Prostate gland (tissue), 2 donors: ENCODE measurements around the gene RABGAP1L. TPM values are rescaled to one million over a fixed set of nuclear protein-coding genes. Genes with fewer than 3 reads are reported as not detected.

Experiments
- DNase-seq: peaks from one replicate; pipeline ENCODE4 v3.0.0-alpha.2; 2019; ENCODE audit warnings: low spot score
- H3K27ac ChIP-seq, 2 donors: fragments of 200-600 bp; sonication (generic); 2 replicates each; pipeline ENCODE4 v1.5.1; 2017 to 2019
- H3K27me3 ChIP-seq: fragments of 200-600 bp; sonication (generic); replicated peaks from 2 replicates; pipeline ENCODE4 v1.5.1; 2019; ENCODE audit not compliant: insufficient read depth
- H3K36me3 ChIP-seq, 2 donors: fragments of 200-600 bp; sonication (generic); 1 replicate in 1 of 2; 2 replicates in 1 of 2; pipeline versions ENCODE4 v1.5.1 to v1.8.1; 2017 to 2019
- H3K4me1 ChIP-seq: fragments of 200-600 bp; sonication (generic); replicated peaks from 2 replicates; pipeline ENCODE4 v1.5.1; 2019
- H3K4me3 ChIP-seq, 2 donors: fragments of 200-600 bp; sonication (generic); 2 replicates each; pipeline ENCODE4 v1.5.1; 2017 to 2019
- H3K9me3 ChIP-seq: fragments of 200-600 bp; sonication (generic); 2 replicates; pipeline ENCODE4 v1.5.1; 2017
- CTCF ChIP-seq, 4 experiments: fragments of 200-600 bp in 2 of 4; fragments of 450-650 bp in 2 of 4; sonication (generic) in 2 of 4; IDR thresholded peaks; 1 replicate in 3 of 4; 2 replicates in 1 of 4; pipeline ENCODE4 v1.5.1; 2016 to 2019; ENCODE audit warnings: antibody characterized with exemption in 4 of 4, mild to moderate bottlenecking in 2 of 4, moderate library complexity in 2 of 4
- POLR2A ChIP-seq: fragments of 450-650 bp; IDR thresholded peaks from one replicate; pipeline ENCODE4 v1.6.1; 2016; ENCODE audit warnings: antibody characterized with exemption, mild to moderate bottlenecking
- POLR2AphosphoS5 ChIP-seq: sonication (generic); formaldehyde crosslinking; IDR thresholded peaks from one replicate; pipeline ENCODE4 v1.6.1; 2017; ENCODE audit warnings: antibody characterized with exemption
- WGBS: methylation state at CpG from one replicate; pipeline ENCODE4 v1.1.5; 2018; 5-methylcytosine and 5-hydroxymethylcytosine counted together
- intact Hi-C: fragments of 100-400 bp; cut with DNase I; formaldehyde crosslinking; loops from one replicate; pipeline ENCODE4 v1.14.2; 2022
- total RNA-seq, 2 donors: library from RNA; depleted of rRNA; stranded (reverse); fragments of >200 nt; gene quantifications; one replicate each; pipeline ENCODE4 v1.1.0, GENCODE V29; 2016

The RABGAP1L gene
- total RNA-seq, 2 donors from 2014 or later: 32.3 to 41.5 TPM

- 77% methylated on average over 1 of the region's 1 CpG for WGBS
- Histone ChIP-seq H3K27me3 (no peaks in the 10 kb centered on the region), H3K4me1 (no peaks in the 10 kb centered on the region), H3K36me3 (no peaks in the 10 kb centered on the region), H3K9me3 (no peaks in the 10 kb centered on the region), H3K27ac (no peak overlapping the region), H3K4me3 (no peak overlapping the region)
- DNase-seq: no peak
- TF ChIP-seq POLR2AphosphoS5 (no peak), CTCF (IDR thresholded peaks at IDR 0.05) (no peak), POLR2A (no peak)
- intact Hi-C loops: no loop called here
These were observed 501.2 kb downstream of the RABGAP1L start for GRCh38 chr1:174660476-174660875.

GRCh38 chr1:174663358-174663757 lies 504.0 kb downstream of the RABGAP1L start:
- Histone ChIP-seq H3K36me3 (no peaks in the 10 kb centered on the region), H3K9me3 (no peaks in the 10 kb centered on the region), H3K27me3 (no peaks in the 10 kb centered on the region), H3K4me1 (no peaks in the 10 kb centered on the region), H3K27ac (no peak overlapping the region), H3K4me3 (no peak overlapping the region)
- intact Hi-C loops: no loop called here
- 72% methylated on average over 4 of the region's 4 CpGs for WGBS
- no peak for DNase-seq
- TF ChIP-seq POLR2AphosphoS5: no peak
- no peak for TF ChIP-seq CTCF (IDR thresholded peaks at IDR 0.05)
- TF ChIP-seq POLR2A: no peak

GRCh38 chr1:174666248-174666647 lies 506.9 kb downstream of the RABGAP1L start:
- intact Hi-C loops: no loop called here
- TF ChIP-seq POLR2A (no peak), POLR2AphosphoS5 (no peak), CTCF (IDR thresholded peaks at IDR 0.05) (no peak)
- no peak overlapping the region for H3K27ac ChIP-seq
- H3K27me3 ChIP-seq: no peaks in the 10 kb centered on the region
- H3K4me1 ChIP-seq: no peaks in the 10 kb centered on the region
- 57% methylated on average over 3 of the region's 3 CpGs for WGBS
- DNase-seq: no peak
- H3K9me3 ChIP-seq: no peaks in the 10 kb centered on the region
- H3K36me3 ChIP-seq: no peaks in the 10 kb centered on the region
- no peak overlapping the region for H3K4me3 ChIP-seq

GRCh38 chr1:174671826-174672225 lies 512.5 kb downstream of the RABGAP1L start:
- H3K9me3 ChIP-seq: no peaks in the 10 kb centered on the region
- no peak for DNase-seq
- no peaks in the 10 kb centered on the region for H3K27me3 ChIP-seq
- no peak for TF ChIP-seq POLR2A
- TF ChIP-seq POLR2AphosphoS5: no peak
- TF ChIP-seq CTCF (IDR thresholded peaks at IDR 0.05): no peak
- intact Hi-C loops: no loop called here
- H3K27ac ChIP-seq: no peak overlapping the region
- H3K4me3 ChIP-seq: no peak overlapping the region
- WGBS: 89% methylated on average over 2 of the region's 2 CpGs
- H3K4me1 ChIP-seq: no peaks in the 10 kb centered on the region
- H3K36me3 ChIP-seq: no peaks in the 10 kb centered on the region

- no peaks in the 10 kb centered on the region for H3K4me1 ChIP-seq
- H3K27ac ChIP-seq: no peak overlapping the region
- H3K9me3 ChIP-seq: no peaks in the 10 kb centered on the region
- no peaks in the 10 kb centered on the region for H3K36me3 ChIP-seq
- no peak for DNase-seq
- H3K27me3 ChIP-seq: no peaks in the 10 kb centered on the region
- TF ChIP-seq POLR2AphosphoS5 (no peak), POLR2A (no peak), CTCF (IDR thresholded peaks at IDR 0.05) (no peak)
- WGBS: 92% methylated on average over 3 of the region's 3 CpGs
- intact Hi-C loops: no loop called here
- no peak overlapping the region for H3K4me3 ChIP-seq
These were observed 517.5 kb downstream of the RABGAP1L start for GRCh38 chr1:174676856-174677255.
